Activated T-cell treated with anti-CD3 and anti-CD28 coated beads, Interleukin-2, amount 50 U/mL, for 48 hours (primary cell): ENCODE results near the gene THOP1.

Experiments
- DNase-seq, 2 experiments: peaks; one replicate each; pipeline ENCODE4 v3.0.0-alpha.2; 2020

Gene THOP1

DNA sequence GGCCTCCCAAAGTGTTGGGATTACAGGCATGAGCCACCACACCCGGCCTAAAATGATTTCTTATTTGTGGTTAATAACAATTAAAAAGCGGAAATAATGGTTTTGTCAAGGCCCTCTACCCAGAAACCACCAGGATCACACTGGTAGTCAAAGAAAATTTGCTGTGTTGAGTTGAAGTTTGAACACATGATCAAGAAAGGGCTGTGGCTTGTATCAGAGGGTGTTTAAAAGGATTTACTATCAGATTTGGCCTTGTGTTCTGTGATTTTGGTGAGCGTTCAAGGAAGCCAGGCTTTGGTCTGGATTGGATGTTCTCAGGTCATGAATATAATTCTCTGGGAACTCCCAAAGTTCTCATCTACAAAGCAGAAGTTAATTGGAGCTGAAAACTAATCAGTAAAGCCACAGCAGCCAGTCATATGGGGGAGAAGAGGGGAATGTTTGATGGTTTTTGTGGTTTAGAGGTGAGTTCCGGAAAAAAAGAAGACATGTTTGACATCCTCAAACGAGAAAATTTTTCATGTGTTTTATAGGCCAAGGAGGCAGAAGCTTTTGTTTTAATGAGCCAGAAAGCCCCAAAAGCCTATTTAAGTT is 71.3 kb downstream of the THOP1 start:
- DNase-seq: no peak

DNA sequence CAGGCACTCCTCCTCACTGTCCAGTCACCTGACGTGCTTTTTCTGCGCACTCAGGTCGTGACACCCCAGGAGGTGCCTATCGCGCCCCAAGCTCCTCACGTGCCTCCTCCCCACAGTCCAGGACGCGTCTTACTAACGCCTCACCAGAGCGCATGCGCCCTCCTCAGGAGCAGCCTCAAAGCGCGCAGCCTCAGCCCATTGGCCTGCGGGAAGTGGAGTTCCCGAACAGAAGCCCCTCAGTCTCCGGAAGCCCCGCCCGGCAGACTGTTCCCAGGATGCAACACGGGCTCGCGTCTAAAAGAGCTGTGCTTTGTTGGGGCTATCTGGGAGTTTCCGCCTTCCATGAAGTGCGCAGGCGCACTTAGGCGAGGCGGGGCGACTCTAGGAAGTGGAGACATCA is 73.6 kb downstream of the THOP1 start:
- DNase-seq: no peak

DNA sequence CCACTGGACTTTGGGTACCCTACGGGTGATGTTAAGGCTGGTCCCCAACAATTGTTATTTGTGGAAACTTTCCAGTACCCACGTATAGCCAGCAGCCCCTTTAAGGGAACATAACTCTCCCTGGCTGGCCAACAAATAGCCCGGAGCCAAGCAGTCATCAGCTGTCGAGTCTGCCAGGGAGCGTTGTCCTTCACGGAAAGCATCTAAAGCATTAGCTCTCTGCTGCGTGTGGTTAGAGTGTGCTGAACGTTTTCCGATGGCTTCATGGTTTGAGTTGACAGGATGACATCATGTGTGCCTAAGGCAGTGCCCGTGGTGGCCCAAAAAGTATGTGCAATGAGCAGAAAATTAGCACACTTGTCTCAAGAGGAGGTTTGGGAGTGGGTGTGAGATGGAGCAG is 78.5 kb downstream of the THOP1 start:
- DNase-seq: no peak
